NCI-H345 treated with DMSO at 0.1 percent for 48 hours (cell line): ENCODE results near the gene AKAIN1.

Experiments
- DNase-seq: peaks from one replicate; lab custom pipeline; 2025; ENCODE audit not compliant: unreplicated experiment; lab: John Stamatoyannopoulos, UW

The AKAIN1 gene

GRCh38 chr18:5162111-5162510, 34.9 kb downstream of the AKAIN1 start:
- DNase-seq: no peak

- DNase-seq: no peak
Observed at GRCh38 chr18:5159080-5159479, 38.0 kb downstream of the AKAIN1 start.

- DNase-seq: no peak
Observed at GRCh38 chr18:5158587-5158986, 38.5 kb downstream of the AKAIN1 start.

- DNase-seq: no peak
Observed at GRCh38 chr18:5158172-5158571, 38.9 kb downstream of the AKAIN1 start.

GRCh38 chr18:5155907-5156287, 41.2 kb downstream of the AKAIN1 start:
- DNase-seq: no peak

- DNase-seq: no peak
Observed at GRCh38 chr18:5155218-5155906, 41.7 kb downstream of the AKAIN1 start.

GRCh38 chr18:5152343-5153020, 44.6 kb downstream of the AKAIN1 start:
- no peak for DNase-seq

GRCh38 chr18:5150894-5151293, 46.2 kb downstream of the AKAIN1 start:
- no peak for DNase-seq

GRCh38 chr18:5146093-5146492, 51.0 kb downstream of the AKAIN1 start:
- DNase-seq: no peak

- DNase-seq: no peak
Observed at GRCh38 chr18:5145168-5145825, 51.8 kb downstream of the AKAIN1 start.

- no peak for DNase-seq
Observed at GRCh38 chr18:5144629-5145028, 52.4 kb downstream of the AKAIN1 start.

- DNase-seq: peak; percentile 46
Observed at GRCh38 chr18:5142859-5143258, 54.2 kb downstream of the AKAIN1 start.

GRCh38 chr18:5142131-5142530, 54.9 kb downstream of the AKAIN1 start:
- DNase-seq: no peak

GRCh38 chr18:5137261-5137660, 59.8 kb downstream of the AKAIN1 start:
- no peak for DNase-seq

GRCh38 chr18:5132987-5133386, 64.1 kb downstream of the AKAIN1 start:
- DNase-seq: no peak

GRCh38 chr18:5122272-5122671, 74.8 kb downstream of the AKAIN1 start:
- peak; percentile 19 for DNase-seq

- DNase-seq: no peak
Observed at GRCh38 chr18:5110266-5110665, 86.8 kb downstream of the AKAIN1 start.

GRCh38 chr18:5107988-5108387, 89.1 kb downstream of the AKAIN1 start:
- no peak for DNase-seq

GRCh38 chr18:5106730-5107129, 90.3 kb downstream of the AKAIN1 start:
- no peak for DNase-seq

GRCh38 chr18:5104246-5104645, 92.8 kb downstream of the AKAIN1 start:
- no peak for DNase-seq

GRCh38 chr18:5103693-5104092, 93.4 kb downstream of the AKAIN1 start:
- no peak for DNase-seq

- no peak for DNase-seq
Observed at GRCh38 chr18:5103286-5103685, 93.8 kb downstream of the AKAIN1 start.
